Measurements from ENCODE around the gene CHPT1. TPM values are rescaled to one million over a fixed set of nuclear protein-coding genes. Genes with fewer than 3 reads are reported as not detected.

Gene CHPT1
- total RNA-seq, 3 donors from 2014 or later (not counting 1 experiment from before 2014, with no cell fraction given): 3.9 to 23.6 (median 7.3) TPM

GRCh38 chr12:101719566-101719965, 22.1 kb downstream of the CHPT1 start:
- H3K27me3 Mint-ChIP-seq (ENCODE audit: low read depth in 2 of 2): no peaks in the 10 kb centered on the region
- no peak for DNase-seq
- no peaks in the 10 kb centered on the region for H3K4me1 Mint-ChIP-seq
- no peaks in the 10 kb centered on the region for H3K9me3 ChIP-seq (ENCODE audit: control insufficient read depth, insufficient read depth, low read length)
- no peaks in the 10 kb centered on the region for H3K27me3 ChIP-seq (ENCODE audit: control insufficient read depth, insufficient read depth, low read length)
- intact Hi-C loops (cut with micrococcal nuclease): no loop called here
- no peak overlapping the region for H3K4me3 Mint-ChIP-seq
- no peak overlapping the region for H3K27ac ChIP-seq (ENCODE audit: low read length)
- H3K4me1 ChIP-seq (ENCODE audit: control insufficient read depth, insufficient read depth, low read length): no peaks in the 10 kb centered on the region
- ATAC-seq: no peak
- no peaks in the 10 kb centered on the region for H3K9me3 Mint-ChIP-seq
- no peak overlapping the region for H3K27ac Mint-ChIP-seq
- H3K4me3 ChIP-seq (ENCODE audit: low read length): no peak overlapping the region
- no peak for TF ChIP-seq CTCF (IDR thresholded peaks at IDR 0.05)
- H3K36me3 Mint-ChIP-seq: no peaks in the 10 kb centered on the region
- H3K36me3 ChIP-seq (ENCODE audit: control insufficient read depth, insufficient read depth, low read length): peaks cover 4% of the 10 kb centered on the region

GRCh38 chr12:101720118-101720517, 22.7 kb downstream of the CHPT1 start:
- ATAC-seq (no peak), DNase-seq (no peak)
- TF ChIP-seq CTCF (IDR thresholded peaks at IDR 0.05): no peak
- intact Hi-C loops (cut with micrococcal nuclease): no loop called here
- no peaks in the 10 kb centered on the region for H3K36me3 Mint-ChIP-seq
- H3K9me3 ChIP-seq (ENCODE audit: control insufficient read depth, insufficient read depth, low read length): no peaks in the 10 kb centered on the region
- no peak overlapping the region for H3K4me3 Mint-ChIP-seq
- H3K4me3 ChIP-seq (ENCODE audit: low read length): no peak overlapping the region
- H3K27me3 ChIP-seq (ENCODE audit: control insufficient read depth, insufficient read depth, low read length): no peaks in the 10 kb centered on the region
- H3K27ac Mint-ChIP-seq: no peak overlapping the region
- no peaks in the 10 kb centered on the region for H3K27me3 Mint-ChIP-seq (ENCODE audit: low read depth in 2 of 2)
- peaks cover 9% of the 10 kb centered on the region for H3K36me3 ChIP-seq (ENCODE audit: control insufficient read depth, insufficient read depth, low read length)
- no peaks in the 10 kb centered on the region for H3K4me1 ChIP-seq (ENCODE audit: control insufficient read depth, insufficient read depth, low read length)
- no peaks in the 10 kb centered on the region for H3K4me1 Mint-ChIP-seq
- H3K27ac ChIP-seq (ENCODE audit: low read length): no peak overlapping the region
- H3K9me3 Mint-ChIP-seq: no peaks in the 10 kb centered on the region

GRCh38 chr12:101722392-101722791, 25.0 kb downstream of the CHPT1 start:
- Histone ChIP-seq H3K9me3 (ENCODE audit: control insufficient read depth, insufficient read depth, low read length) (no peaks in the 10 kb centered on the region), H3K36me3 (ENCODE audit: control insufficient read depth, insufficient read depth, low read length) (peaks cover 20% of the 10 kb centered on the region), H3K27ac (ENCODE audit: low read length) (no peak overlapping the region), H3K4me3 (ENCODE audit: low read length) (no peak overlapping the region), H3K27me3 (ENCODE audit: control insufficient read depth, insufficient read depth, low read length) (no peaks in the 10 kb centered on the region), H3K4me1 (ENCODE audit: control insufficient read depth, insufficient read depth, low read length) (no peaks in the 10 kb centered on the region)
- 100% methylated on average over 1 of the region's 4 CpGs for WGBS (ENCODE audit: insufficient coverage)
- Mint-ChIP-seq H3K36me3 (no peaks in the 10 kb centered on the region), H3K4me3 (no peak overlapping the region), H3K9me3 (no peaks in the 10 kb centered on the region), H3K27me3 (ENCODE audit: low read depth in 2 of 2) (no peaks in the 10 kb centered on the region), H3K27ac (no peak overlapping the region), H3K4me1 (no peaks in the 10 kb centered on the region)
- intact Hi-C loops (cut with micrococcal nuclease): no loop called here
- TF ChIP-seq CTCF (IDR thresholded peaks at IDR 0.05): no peak
- ATAC-seq (no peak), DNase-seq (no peak)

GRCh38 chr12:101727098-101727497, 29.7 kb downstream of the CHPT1 start:
- no peaks in the 10 kb centered on the region for H3K36me3 Mint-ChIP-seq
- no peaks in the 10 kb centered on the region for H3K9me3 ChIP-seq (ENCODE audit: control insufficient read depth, insufficient read depth, low read length)
- intact Hi-C loops (cut with micrococcal nuclease): no loop called here
- H3K4me3 ChIP-seq (ENCODE audit: low read length): no peak overlapping the region
- no peak overlapping the region for H3K4me3 Mint-ChIP-seq
- H3K36me3 ChIP-seq (ENCODE audit: control insufficient read depth, insufficient read depth, low read length): peaks cover 40% of the 10 kb centered on the region
- no peak overlapping the region for H3K27ac ChIP-seq (ENCODE audit: low read length)
- no peaks in the 10 kb centered on the region for H3K4me1 ChIP-seq (ENCODE audit: control insufficient read depth, insufficient read depth, low read length)
- no peaks in the 10 kb centered on the region for H3K27me3 Mint-ChIP-seq (ENCODE audit: low read depth in 2 of 2)
- no peaks in the 10 kb centered on the region for H3K4me1 Mint-ChIP-seq
- ATAC-seq (no peak), DNase-seq (no peak)
- no peak for TF ChIP-seq CTCF (IDR thresholded peaks at IDR 0.05)
- H3K27me3 ChIP-seq (ENCODE audit: control insufficient read depth, insufficient read depth, low read length): no peaks in the 10 kb centered on the region
- H3K9me3 Mint-ChIP-seq: no peaks in the 10 kb centered on the region
- no peak overlapping the region for H3K27ac Mint-ChIP-seq

Measured in natural killer cell (primary cell).